ENCODE data around the gene ABCA12.

DNA sequence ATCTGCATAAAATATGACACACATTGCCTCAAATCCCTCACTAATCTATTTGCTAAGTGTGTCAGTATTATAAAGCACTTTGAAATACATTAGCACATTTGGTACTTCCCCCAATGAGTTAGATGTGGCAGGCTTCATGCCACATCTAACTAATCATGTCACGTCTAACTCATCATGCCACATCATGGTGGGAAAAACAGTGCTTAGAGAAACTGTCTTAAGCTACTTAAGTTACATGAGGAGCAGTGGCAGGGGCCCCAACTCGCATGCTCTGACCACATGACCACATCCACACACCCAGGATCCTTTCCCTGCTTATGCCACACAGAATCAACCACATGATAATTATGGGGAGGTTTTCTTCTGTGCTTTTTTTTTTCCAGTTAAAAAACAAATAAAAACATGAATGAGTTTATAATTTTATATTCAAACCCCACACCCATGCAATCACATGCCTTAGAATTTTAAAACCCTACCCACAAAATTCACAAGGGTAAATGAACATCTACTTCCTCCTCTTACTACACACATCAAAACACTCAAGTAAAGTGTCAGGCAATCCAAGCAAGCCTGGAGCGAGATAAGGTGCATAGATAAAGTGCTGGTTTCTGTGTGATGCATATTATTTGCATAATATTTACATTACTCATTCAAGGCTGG lies 1.6 kb downstream of the ABCA12 start:
- TF ChIP-seq, protein P1, sequence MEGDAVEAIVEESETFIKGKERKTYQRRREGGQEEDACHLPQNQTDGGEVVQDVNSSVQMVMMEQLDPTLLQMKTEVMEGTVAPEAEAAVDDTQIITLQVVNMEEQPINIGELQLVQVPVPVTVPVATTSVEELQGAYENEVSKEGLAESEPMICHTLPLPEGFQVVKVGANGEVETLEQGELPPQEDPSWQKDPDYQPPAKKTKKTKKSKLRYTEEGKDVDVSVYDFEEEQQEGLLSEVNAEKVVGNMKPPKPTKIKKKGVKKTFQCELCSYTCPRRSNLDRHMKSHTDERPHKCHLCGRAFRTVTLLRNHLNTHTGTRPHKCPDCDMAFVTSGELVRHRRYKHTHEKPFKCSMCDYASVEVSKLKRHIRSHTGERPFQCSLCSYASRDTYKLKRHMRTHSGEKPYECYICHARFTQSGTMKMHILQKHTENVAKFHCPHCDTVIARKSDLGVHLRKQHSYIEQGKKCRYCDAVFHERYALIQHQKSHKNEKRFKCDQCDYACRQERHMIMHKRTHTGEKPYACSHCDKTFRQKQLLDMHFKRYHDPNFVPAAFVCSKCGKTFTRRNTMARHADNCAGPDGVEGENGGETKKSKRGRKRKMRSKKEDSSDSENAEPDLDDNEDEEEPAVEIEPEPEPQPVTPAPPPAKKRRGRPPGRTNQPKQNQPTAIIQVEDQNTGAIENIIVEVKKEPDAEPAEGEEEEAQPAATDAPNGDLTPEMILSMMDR (IDR thresholded peaks at IDR 0.05): no peak
- no peak for TF ChIP-seq POLR2A (IDR thresholded peaks at IDR 0.05)
